ENCODE measurements around the gene STIP1.

Gene STIP1

DNA sequence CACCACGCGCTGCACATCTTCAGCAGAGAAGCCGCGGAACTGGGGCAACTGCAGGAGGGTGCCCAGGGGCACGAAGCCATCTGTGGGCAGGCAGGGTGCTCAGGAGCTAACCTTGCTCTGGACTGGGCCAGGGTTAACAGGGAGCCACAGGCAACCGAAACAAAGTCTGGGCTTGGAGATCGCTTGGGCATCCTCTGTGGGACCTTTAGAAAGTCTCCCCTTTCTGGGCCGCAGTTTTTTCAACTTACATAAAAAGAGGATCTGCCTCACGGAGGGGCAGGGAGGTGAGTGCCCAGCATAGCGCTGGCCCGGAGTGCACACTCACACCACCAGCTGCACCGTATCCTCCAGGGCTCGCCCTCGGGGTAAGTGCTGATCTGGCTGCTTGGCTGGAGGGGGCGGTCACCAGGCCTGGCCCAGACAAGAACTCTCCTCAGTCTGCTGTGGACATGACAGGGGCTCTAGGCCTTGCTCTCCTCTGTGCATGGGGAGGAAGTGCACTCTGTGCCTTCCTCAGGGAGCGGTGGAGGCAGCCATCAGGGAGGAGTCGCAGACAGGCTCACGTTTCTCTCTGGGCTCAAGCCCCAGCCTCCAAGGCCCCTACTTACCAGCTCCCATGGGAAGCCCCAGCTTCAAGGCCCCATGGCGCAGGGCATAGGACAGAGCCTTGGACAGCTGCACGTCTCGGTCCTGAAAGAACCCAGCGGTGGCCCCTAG, 39.1 kb downstream of the STIP1 start:
- DNase-seq, result no peak

DNA sequence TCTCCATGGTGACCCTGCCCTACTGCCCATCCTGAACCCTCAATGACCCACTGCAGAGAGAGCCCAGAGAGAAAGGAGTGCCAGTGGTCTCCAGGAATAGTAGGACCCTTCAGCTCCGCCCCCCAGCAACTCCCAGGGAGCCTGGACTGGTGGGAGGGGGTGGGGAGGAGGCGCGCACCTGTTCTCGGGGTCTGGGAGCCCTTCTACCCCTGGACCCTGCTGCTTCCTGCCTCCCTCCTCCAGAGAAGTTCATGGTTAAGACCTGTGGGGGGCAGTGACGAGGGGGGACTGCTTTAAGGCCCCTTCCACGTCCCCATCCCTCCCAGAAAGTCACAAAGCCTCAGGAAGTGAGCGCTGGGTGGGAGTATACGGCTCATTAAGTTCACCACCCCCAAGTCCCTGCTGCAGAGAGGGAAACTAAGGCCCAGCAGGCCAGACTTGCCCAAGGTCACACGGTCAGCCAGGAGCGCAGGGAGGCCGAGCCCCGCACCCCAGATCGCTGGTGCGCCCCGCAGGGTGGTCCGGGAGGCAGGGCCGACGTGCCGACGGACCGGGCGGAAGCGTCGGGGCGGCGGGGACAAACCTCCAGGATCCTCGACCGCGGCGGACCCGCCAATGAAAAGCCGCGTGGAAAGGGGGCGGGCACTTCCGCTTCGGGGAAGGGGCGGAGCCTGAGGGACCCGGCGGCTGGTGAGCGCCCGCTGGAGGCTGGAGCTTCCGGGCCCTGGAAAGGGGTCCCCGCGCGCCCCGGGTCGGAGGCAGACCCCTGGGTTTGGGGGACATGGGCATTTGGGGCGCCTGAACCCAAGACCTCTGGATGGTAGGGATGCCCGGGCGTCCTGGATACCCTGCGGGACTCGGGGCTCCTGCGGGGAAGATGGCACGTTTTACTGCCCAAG, 39.9 kb downstream of the STIP1 start, which contains the start of the genes NUDT22 and TRPT1:
TSS of gene NUDT22 (plus strand) at position 667 of the 899 bp plus-strand sequence. CDS start 379 bp downstream, outside the sequence.
TSS of gene TRPT1 (minus strand) at position 579 of the 899 bp plus-strand sequence. CDS start at position 253, 326 bp downstream.
- DNase-seq, result peak; percentile 85 to 92

DNA sequence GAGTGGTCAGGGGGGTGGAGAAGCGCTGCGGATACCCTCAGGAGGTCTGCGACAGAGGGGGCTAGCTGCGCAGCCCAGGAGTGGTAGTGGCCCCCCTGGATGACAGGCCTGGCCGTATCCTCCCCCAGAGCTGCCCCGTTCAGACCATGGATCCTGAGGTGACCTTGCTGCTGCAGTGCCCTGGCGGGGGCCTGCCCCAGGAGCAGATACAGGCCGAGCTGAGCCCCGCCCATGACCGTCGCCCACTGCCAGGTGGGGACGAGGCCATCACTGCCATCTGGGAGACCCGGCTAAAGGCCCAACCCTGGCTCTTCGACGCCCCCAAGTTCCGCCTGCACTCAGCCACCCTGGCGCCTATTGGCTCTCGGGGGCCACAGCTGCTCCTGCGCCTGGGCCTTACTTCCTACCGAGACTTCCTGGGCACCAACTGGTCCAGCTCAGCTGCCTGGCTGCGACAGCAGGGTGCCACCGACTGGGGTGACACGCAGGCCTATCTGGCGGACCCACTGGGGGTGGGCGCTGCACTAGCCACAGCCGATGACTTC, 40.6 kb downstream of the STIP1 start:
- peak; percentile 32 to 46 for DNase-seq

DNA sequence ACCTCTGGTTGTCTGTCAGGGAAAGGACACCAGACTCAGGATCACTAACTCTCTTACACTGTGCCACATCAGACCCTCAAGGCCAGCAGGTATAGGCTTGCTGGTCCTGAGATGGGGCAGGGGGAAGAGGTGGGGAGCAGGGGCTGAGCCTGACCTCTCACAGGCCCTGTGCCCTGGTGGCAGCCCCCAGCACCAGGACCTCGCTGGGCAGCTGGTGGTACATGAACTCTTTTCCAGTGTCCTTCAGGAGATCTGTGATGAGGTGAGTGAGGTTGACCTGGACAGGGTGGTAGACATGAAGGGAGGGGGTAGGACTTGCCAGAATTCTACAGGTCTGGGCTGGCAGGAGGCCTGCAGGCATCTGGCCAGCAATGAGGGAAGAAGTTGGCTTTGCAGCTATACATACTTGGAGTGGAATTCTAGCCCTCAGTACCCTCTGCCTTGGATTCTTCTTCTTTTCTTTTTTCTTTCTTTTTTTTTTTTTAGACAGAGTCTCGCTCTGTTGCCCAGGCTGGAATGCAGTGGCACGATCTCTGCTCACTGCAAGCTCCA, 41.5 kb downstream of the STIP1 start:
- no peak for DNase-seq

DNA sequence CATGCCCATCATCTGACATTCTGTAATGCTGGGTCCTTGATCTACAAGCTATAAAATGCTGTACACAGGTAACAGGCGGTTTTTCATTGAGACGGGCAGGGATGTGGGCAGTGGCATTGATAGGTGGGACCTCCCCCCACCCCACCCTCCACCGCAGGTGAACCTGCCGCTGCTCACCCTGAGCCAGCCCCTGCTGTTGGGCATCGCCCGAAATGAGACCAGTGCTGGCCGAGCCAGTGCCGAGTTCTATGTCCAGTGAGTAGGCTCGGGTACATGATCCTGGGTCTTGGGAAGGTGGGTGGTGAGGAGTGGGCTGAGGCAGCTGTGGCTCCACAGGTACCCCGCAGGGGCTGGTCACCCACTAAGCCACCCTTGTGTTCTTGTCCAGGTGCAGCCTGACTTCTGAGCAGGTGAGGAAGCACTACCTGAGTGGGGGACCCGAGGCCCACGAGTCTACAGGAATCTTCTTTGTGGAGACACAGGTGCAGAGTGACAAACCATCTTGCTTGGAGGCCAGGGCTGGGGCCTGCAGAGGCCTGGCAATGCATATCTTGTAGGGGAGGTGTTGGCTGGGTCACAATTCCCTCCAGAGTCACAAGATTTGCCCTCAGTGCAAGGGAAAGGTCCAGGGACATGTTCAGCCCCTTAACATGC, 43.2 kb downstream of the STIP1 start:
- no peak for DNase-seq

DNA sequence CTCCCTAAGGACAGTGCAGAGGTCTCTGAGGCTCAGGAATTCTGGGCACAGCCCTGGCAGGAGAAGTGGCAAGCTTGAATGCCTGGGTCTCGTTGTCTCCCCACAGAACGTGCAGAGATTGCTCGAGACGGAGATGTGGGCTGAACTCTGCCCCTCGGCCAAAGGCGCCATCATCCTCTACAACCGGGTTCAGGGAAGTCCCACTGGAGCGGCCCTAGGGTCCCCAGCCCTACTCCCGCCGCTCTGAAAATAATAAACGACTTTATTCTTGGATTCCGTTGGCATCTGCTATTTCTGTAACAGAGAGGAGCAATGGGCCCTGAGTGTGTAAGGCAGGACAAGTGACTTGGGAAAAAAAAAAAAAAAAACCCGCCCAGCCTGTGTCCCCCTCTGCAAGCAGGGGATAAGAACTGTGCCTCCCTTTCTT, 43.8 kb downstream of the STIP1 start:
- no peak for DNase-seq

DNA sequence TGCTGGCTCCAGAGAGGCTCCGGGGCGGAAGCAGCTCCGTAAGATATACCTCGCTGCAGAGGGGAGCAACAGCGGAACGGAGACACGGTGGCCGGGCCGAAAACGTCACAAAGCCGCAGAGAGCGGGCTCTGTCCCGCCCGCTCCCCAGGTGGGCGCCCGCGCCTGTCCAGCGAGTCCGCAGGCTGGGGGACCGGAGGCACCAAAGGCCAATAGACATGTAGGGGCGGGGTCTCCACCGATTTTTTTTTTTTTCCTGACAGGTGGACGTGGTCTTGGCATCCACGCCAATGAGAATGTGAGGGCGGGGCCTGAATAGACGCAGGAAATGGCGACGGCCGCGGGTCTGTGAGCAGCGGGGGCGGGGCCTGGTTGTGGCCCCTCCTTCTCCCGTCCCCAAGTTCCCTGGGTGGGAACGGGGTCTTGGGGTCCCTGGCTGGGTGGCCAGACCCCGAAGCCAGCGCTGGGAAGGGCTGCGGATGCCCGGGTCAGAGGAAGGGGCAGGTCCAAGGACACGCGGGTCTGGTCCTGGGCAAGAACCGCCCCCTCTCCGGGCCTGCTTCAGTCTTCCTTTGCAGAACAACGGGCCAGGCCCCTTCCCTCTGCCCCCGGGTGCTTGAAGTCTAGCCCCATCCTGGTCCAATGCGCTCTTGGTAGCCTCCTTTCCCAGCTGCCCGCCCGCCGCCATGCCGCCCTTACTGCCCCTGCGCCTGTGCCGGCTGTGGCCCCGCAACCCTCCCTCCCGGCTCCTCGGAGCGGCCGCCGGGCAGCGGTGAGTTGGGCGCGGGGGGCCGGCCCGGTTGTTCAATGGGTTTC, 44.4 kb downstream of the STIP1 start, which contains the start of gene DNAJC4:
TSS of gene DNAJC4 (plus strand) at position 378 of the 814 bp plus-strand sequence. CDS start at position 685, 307 bp downstream.
- peak; percentile 81 to 85 for DNase-seq

DNA sequence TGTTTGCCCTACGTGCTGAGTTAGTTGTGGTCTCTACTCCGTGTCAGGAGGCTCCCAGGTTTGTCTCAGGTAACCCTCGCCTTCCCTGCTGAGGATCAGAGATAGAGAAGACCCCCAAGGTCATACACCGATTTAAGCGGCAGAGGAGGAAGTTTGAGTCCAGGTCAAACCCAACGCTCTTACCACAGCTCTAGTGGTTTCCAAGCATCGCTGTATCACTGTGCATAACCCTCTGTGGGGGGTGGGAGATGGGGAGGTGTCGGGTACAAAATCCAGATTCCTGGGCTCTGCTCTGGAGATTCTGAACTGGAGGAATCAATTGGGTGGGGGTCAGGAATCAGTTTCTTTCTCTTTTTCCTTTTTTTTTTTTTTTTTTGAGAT, 45.0 kb downstream of the STIP1 start:
- no peak for DNase-seq

DNA sequence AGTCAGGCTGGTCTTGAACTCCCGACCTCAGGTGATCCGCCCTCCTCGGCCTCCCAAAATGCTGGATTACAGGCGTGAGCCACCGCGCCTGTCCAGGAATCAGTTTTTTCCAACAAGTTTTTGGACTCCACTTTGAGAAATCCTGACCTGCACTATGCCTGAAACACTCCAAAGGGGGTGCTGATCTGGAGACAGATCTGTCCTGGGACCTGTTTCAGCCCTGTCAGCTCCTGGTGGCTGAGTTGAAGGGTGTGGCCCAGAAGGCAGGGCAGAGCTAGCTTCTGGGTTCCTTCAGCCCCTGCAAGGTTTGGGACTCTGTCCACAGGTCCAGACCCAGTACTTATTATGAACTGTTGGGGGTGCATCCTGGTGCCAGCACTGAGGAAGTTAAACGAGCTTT, 45.6 kb downstream of the STIP1 start:
- no peak for DNase-seq

DNA sequence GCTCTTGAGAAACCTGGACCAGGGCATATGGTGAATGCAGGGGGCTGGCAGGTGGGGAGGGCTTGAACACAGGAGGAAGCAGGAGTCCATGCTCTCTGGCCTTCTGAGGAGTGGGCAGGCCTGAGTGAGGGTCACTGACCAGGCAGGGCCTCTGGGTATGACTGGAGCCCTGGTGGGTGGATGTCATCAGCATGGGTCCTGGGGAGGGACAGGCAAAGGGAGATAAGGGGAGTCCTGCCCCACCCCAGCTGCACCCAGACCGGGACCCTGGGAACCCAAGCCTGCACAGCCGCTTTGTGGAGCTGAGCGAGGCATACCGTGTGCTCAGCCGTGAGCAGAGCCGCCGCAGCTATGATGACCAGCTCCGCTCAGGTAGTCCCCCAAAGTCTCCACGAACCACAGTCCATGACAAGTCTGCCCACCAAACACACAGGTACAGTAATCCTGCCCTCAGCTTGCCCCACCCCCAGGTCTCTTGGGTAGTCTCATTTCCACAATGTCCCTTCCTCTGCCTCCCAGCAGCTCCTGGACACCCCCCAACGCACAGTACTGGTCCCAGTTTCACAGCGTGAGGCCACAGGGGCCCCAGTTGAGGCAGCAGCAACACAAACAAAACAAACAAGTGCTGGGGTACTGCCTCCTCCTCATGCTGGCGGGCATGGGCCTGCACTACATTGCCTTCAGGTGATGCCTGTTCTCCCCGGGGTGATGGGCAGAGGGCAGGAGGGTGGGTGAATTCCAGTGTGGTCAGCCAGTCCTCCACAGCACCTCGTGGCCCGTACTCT, 46.4 kb downstream of the STIP1 start:
- no peak for DNase-seq

DNA sequence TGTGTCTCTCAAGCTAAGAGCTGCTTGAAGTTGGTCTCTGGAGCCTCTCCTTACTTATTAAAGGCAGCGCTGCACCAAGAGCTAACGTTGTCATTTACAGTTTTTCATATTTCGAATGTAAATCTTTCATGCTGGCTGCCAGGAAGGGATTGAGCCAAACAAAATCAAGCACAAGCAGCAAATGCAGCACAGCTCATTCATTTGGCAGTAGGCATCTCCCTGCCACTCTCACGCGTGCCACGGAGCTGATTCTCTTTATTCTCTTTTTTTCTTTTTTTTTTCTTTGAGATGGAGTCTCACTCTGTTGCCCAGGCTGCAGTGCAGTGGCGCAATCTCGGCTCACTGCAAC, 47.0 kb downstream of the STIP1 start:
- no peak for DNase-seq

DNA sequence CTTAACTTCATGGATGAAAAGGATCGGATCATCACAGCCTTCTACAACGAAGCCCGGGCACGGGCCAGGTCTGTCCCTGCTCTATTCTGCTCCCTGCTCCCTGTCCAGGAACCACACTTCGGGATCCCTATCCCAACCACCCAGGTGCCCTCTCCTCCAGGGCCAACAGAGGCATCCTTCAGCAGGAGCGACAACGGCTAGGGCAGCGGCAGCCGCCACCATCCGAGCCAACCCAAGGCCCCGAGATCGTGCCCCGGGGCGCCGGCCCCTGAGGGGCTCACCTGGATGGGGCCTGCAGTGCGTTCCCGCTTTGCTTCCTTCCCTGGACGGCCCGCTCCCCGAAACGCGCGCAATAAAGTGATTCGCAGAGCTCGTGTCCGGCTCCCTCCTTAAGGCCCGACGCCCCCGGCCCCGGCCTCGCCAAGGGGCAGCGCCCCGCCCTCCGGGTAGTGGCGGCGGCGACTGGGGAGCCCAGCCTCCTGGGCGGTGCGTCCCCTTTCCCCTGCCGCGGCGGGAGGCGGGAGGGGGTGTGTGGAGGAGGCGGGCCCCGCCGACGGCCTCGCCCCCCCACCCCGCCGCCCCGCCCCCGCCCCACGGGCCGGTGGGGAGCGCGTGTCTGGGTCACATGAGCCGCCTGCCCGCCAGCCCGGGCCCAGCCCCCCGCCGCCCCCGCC, 48.1 kb downstream of the STIP1 start, which contains the start of gene VEGFB:
TSS of gene VEGFB (plus strand) at position 672 of the 674 bp plus-strand sequence. CDS start 250 bp downstream, outside the sequence.
- DNase-seq, result peak; percentile 72 to 76

DNA sequence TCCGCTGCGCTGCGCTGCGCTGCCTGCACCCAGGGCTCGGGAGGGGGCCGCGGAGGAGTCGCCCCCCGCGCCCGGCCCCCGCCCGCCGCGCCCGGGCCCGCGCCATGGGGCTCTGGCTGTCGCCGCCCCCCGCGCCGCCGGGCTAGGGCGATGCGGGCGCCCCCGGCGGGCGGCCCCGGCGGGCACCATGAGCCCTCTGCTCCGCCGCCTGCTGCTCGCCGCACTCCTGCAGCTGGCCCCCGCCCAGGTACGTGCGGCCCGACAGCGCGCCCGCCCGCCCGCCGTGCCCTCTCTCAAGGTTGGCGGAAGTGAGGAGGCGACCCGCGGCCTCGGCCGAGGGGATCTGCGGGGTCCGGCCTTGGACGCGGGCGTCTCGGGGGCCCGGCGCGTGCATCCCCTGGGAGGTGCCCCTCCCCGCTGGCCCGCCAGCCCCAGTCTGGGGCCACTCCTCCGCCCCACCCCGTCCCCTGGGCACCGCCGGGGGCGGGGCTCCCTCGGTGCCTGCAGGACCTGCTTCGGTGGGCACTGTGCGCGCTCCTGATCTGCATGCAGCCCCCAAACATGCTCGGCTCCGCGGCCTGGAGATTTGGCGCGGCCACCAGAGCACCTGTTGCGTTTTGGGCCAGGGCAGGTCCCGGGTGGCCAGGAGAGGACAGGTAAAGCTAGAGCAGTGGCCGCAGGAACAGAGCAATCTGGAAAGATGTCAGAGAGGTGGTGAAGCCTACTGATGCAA, 48.8 kb downstream of the STIP1 start:
- DNase-seq, result peak; percentile 32 to 37

DNA sequence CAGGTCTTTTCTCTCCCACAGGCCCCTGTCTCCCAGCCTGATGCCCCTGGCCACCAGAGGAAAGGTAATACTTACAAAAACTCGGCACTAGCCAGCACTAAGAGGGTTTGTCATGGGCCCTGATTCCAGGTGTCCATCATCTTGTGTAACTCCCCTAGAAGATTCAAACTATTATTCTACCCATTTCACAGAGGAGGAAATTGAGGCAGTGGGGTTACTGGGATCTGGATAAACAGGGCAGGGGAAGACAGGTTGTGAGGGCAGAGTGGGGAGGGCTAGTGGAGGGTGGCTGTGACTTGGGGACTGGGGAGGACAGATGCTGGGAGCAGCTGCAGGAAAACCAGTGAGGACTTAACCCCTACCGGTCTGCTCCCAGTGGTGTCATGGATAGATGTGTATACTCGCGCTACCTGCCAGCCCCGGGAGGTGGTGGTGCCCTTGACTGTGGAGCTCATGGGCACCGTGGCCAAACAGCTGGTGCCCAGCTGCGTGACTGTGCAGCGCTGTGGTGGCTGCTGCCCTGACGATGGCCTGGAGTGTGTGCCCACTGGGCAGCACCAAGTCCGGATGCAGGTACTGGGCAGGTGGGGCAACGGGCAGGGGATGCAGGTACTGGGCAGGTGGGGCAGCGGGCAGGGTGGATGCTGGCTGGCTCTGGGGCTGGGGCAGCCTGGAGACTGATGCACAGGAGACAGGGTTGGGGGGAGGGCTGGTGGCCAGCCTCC, 49.6 kb downstream of the STIP1 start:
- no peak for DNase-seq

DNA sequence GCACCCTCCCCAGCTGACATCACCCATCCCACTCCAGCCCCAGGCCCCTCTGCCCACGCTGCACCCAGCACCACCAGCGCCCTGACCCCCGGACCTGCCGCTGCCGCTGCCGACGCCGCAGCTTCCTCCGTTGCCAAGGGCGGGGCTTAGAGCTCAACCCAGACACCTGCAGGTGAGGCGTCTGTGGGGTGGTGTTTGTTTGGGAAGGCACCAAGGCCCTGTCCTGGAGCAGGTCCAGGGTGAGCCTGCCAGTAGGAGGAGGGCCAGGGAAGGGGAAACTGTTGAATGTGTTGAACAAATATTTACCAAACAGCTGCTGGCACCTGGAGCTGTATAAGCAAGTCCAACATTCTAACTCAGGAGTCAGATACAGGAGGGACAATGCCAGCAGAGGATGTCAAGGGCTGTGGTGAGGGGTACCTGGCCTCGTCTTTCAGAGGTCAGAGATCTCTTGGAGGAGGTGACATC, 51.5 kb downstream of the STIP1 start:
- no peak for DNase-seq

DNA sequence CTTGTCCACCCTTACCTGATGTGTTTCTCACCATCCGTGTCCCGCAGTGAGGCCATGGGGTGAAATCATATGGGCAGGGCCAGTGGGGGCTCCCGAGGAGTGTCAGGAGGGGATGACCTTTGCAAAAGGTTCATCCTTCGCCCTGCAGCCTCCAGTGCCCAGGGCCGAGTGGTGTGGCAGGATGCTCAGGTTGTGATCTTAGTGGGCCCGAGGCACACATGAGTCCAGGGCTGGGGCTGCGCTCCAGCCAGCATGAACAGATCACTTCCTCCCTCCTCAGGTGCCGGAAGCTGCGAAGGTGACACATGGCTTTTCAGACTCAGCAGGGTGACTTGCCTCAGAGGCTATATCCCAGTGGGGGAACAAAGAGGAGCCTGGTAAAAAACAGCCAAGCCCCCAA, 52.1 kb downstream of the STIP1 start:
- DNase-seq, result no peak

DNA sequence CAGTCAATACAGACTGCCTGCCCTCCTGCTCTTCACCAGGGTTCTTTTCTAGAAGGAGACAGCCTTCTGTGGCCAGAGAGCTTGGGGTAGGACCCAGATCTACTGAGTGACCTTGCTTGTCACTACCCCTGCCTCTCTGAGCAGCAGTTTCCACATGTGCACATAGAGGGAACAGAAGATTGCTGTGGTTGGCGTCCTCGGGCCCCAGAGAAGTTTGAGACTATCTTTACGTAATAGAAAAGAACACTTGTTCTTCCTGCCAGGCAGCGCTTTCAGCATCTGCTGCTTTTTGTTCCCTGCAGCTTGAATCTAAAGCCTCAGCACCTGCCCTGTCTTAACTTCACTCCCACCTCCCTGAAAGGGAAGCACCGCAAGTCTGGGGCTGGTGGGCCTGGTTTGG, 53.0 kb downstream of the STIP1 start:
- no peak for DNase-seq

DNA sequence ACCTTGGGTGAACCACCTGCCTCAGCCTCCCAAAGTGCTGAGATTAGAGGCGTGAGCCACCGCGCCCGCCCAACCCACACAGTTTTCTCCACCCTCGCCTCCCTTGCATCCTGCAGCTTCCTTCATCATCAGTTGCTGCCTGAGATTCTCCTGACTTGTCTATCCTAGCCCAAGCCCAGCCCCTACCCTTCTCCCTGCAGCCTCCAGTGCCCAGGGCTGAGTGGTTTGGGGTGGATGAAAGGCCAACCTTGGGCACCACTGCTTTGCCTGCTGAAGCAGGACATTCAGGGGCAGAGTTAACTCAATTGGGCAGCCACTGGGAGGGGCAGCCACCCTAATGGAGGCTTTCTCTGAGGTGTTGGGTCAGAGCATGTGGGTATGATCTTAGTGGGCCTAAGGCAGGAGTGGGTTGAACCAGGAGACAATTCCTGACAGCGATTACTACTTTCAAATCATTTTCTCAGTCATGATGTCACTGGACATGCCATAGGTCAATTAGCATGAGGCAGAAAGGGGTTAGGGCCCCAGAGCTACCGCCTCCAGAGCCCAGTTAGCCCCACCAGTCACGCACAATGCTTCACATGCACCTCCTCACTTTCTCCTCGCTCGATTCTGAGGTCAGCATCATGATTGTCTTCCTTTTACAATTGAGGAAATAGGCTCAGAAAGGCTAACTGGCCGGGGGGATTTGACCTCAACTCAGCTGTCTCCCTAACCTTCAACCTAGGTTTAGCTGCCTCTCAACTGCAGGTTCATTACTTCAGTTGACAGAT, 53.9 kb downstream of the STIP1 start:
- DNase-seq, result no peak
